ENCODE measurements around the gene ANKMY1. TPM values are rescaled to one million over a fixed set of nuclear protein-coding genes. Genes with fewer than 3 reads are reported as not detected.
A peak's percentile ranks its signal among the peaks of the same experiment; 100 is the strongest.

Gene ANKMY1
- total and polyA plus RNA-seq, 12 donors: 1.9 to 15.6 (median 5.3) TPM

DNA sequence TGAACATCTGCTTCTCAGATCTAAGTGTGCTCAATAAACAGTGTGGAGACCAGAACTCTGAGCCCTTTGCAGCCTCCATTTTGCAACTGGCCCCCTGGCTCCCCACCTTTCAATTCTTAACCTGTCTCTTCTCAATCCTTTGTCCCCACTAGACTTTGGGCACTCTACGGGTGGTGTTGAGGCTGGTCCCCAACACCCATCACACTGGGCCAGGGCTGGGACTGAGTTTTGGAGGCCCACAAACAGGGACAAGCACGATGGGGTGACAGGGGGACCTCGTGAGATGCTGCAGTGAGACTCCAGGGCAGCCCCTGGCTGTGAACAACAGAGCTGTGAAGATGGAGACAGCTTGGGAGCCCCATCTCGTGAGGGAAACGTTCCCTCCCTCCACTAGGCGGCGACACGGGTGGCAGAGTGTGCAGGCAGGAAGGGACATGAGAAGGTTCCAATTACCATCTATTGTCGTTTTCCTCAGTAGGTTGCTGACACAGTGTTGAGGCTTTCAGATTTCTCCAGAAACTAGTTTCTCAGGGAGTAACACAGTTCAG, 1.2 kb downstream of the ANKMY1 start:
- H3K36me3 ChIP-seq: peaks cover 0 to 29% (median 1%) of the 10 kb centered on the region in 9 donors
- H3K27me3 ChIP-seq: no peaks in the 10 kb centered on the region
- TF ChIP-seq, protein P1, sequence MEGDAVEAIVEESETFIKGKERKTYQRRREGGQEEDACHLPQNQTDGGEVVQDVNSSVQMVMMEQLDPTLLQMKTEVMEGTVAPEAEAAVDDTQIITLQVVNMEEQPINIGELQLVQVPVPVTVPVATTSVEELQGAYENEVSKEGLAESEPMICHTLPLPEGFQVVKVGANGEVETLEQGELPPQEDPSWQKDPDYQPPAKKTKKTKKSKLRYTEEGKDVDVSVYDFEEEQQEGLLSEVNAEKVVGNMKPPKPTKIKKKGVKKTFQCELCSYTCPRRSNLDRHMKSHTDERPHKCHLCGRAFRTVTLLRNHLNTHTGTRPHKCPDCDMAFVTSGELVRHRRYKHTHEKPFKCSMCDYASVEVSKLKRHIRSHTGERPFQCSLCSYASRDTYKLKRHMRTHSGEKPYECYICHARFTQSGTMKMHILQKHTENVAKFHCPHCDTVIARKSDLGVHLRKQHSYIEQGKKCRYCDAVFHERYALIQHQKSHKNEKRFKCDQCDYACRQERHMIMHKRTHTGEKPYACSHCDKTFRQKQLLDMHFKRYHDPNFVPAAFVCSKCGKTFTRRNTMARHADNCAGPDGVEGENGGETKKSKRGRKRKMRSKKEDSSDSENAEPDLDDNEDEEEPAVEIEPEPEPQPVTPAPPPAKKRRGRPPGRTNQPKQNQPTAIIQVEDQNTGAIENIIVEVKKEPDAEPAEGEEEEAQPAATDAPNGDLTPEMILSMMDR (IDR thresholded peaks at IDR 0.05): peak in 6 of 9 donors; percentile 17 to 54 (median 34)
- no peaks in the 10 kb centered on the region for H3K9me3 ChIP-seq
- no peak overlapping the region for H3K27ac ChIP-seq
- peaks cover 6 to 53% (median 35%) of the 10 kb centered on the region in 9 donors for H3K4me1 ChIP-seq
- ATAC-seq: no peak
- WGBS, 2 donors: 68 to 72% methylated on average over 9 of the region's 9 CpGs
- intact Hi-C loops (cut with DNase I): no loop called here
- peak in 1 of 2 donors; percentile 25 for DNase-seq
- H3K4me3 ChIP-seq: peak overlapping the region in 2 of 10 donors; percentile 52 to 56

DNA sequence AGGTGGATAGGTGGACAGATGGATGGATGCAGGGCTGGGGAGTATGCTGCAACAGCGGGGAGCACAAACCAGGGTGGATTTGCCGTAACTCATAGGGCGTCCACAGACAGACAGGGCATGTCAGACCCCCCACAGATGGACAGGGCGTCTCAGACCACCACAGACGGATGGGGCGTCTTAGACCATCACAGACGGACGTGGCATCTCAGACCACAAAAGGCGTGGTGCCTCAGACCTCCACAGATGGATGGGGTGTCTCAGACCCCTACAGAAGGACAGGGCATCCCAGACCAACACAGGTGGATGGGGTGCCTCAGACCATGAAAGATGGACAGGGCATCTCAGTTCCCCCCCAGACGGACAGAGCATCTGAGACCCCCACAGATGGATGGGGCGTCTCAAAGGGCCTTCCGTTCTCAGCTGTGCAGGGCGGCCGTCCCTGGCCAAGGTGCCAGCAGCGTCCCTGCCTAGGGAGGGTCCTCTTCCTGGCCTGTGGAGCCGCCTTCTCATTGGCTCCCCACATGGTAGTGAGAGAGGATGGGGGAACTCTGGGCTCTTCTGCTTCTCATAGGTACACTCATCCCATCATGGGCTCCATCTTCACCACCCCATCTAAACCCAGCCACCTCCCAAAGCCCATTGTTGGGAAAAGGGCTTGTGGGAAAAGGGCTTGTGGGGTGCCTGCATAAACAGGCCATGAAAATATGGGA, 2.1 kb downstream of the ANKMY1 start:
- ATAC-seq (no peak), DNase-seq (no peak)
- peaks cover 0 to 7% (median 0%) of the 10 kb centered on the region in 11 donors for H3K9me3 ChIP-seq
- no peak overlapping the region for H3K4me3 ChIP-seq
- 96 to 97% methylated on average over 16 of the region's 16 CpGs for WGBS, 2 donors
- no peaks in the 10 kb centered on the region for H3K27me3 ChIP-seq
- TF ChIP-seq, protein P1 (IDR thresholded peaks at IDR 0.05): no peak
- no peak overlapping the region for H3K27ac ChIP-seq
- H3K4me1 ChIP-seq: peaks cover 5 to 48% (median 30%) of the 10 kb centered on the region in 9 donors
- H3K36me3 ChIP-seq: peaks cover 0 to 38% (median 3%) of the 10 kb centered on the region in 9 donors
- intact Hi-C loops (cut with DNase I): no loop called here

DNA sequence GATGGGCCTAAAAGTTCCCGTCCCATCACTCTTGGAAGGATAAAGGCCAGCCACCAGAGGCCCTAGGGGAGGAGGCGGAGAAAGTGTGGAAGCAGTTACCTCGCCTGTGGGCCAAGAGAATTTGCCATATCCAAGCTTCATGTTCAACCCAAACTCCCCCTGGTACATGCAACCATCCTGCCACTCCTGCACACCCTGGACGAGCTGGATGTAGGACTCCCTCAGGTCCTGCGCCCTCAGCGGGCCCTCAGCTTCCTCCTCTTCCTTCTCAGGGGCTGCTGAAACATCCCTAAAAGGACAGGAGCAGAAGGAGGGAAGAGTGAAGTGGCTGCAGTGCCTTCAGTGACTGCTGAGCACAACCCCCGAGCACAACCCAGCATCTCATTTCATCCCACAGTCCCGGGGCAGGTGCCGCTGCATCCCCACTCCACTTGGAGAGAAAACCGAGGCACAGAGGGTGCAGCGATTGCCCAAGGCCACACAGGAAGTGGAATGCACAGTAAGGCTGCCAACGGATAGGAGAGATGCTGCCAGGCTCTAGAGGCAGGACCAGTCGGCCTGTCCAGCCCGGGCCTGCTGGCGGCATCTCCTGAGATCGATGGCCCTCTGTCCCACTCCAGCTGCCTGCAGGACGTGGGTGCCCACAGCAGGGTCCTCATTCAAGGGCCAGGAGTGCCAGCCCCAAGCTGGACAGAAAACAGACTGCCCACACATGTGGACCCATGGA, 2.9 kb downstream of the ANKMY1 start:
- TF ChIP-seq, protein P1 (IDR thresholded peaks at IDR 0.05): no peak
- Histone ChIP-seq H3K4me3 (no peak overlapping the region), H3K27me3 (no peaks in the 10 kb centered on the region), H3K36me3 (peaks cover 0 to 43% (median 3%) of the 10 kb centered on the region in 9 donors), H3K9me3 (peaks cover 0 to 8% (median 0%) of the 10 kb centered on the region in 11 donors), H3K4me1 (peaks cover 5 to 46% (median 29%) of the 10 kb centered on the region in 9 donors), H3K27ac (no peak overlapping the region)
- intact Hi-C loops (cut with DNase I): no loop called here
- DNase-seq (no peak), ATAC-seq (no peak)
- WGBS, 2 donors: 94 to 95% methylated on average over 17 of the region's 17 CpGs

DNA sequence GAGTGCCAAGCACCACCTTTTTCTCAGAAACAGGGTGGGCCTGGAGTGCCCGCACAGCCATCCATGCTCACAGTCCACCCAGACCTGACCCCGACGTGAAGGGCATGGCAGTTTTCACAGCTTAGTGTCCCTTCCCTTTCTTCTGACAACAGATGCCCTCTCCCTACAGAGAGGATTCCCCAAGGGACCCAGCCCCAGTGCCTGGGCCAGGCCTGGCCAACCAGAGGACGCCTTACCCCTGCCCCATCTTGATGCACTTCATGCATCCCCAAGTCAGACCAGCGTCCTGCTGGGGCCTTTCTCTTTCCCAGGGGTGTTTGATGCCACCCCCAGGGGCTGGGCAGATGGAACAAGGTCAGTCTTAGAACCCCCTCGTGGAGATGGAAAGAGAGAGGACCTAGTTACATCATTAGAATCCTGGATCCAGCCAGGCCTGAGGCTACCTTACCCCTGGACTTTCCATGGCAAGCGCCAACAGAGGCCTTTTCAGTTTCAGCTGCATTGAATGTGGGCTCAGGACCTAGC, 3.8 kb downstream of the ANKMY1 start:
- H3K27ac ChIP-seq: no peak overlapping the region
- DNase-seq: no peak
- no peak overlapping the region for H3K4me3 ChIP-seq
- H3K27me3 ChIP-seq: no peaks in the 10 kb centered on the region
- peaks cover 0 to 8% (median 0%) of the 10 kb centered on the region in 11 donors for H3K9me3 ChIP-seq
- TF ChIP-seq, protein P1 (IDR thresholded peaks at IDR 0.05): no peak
- peaks cover 0 to 43% (median 3%) of the 10 kb centered on the region in 9 donors for H3K36me3 ChIP-seq
- peaks cover 5 to 37% (median 21%) of the 10 kb centered on the region in 9 donors for H3K4me1 ChIP-seq
- no peak for ATAC-seq
- intact Hi-C loops (cut with DNase I): no loop called here
- WGBS, 2 donors: 80 to 86% methylated on average over 7 of the region's 7 CpGs
